GM15510 (cell line): ENCODE data around the gene DSCAML1.

Experiments
- POLR2A ChIP-seq: IDR thresholded peaks from 3 replicates; pipeline ENCODE4 v1.6.1; 2011; ENCODE audit warnings: borderline replicate concordance; ENCODE audit not compliant: insufficient read length; ENCODE audit errors: extremely low read depth

The DSCAML1 gene, protein sequence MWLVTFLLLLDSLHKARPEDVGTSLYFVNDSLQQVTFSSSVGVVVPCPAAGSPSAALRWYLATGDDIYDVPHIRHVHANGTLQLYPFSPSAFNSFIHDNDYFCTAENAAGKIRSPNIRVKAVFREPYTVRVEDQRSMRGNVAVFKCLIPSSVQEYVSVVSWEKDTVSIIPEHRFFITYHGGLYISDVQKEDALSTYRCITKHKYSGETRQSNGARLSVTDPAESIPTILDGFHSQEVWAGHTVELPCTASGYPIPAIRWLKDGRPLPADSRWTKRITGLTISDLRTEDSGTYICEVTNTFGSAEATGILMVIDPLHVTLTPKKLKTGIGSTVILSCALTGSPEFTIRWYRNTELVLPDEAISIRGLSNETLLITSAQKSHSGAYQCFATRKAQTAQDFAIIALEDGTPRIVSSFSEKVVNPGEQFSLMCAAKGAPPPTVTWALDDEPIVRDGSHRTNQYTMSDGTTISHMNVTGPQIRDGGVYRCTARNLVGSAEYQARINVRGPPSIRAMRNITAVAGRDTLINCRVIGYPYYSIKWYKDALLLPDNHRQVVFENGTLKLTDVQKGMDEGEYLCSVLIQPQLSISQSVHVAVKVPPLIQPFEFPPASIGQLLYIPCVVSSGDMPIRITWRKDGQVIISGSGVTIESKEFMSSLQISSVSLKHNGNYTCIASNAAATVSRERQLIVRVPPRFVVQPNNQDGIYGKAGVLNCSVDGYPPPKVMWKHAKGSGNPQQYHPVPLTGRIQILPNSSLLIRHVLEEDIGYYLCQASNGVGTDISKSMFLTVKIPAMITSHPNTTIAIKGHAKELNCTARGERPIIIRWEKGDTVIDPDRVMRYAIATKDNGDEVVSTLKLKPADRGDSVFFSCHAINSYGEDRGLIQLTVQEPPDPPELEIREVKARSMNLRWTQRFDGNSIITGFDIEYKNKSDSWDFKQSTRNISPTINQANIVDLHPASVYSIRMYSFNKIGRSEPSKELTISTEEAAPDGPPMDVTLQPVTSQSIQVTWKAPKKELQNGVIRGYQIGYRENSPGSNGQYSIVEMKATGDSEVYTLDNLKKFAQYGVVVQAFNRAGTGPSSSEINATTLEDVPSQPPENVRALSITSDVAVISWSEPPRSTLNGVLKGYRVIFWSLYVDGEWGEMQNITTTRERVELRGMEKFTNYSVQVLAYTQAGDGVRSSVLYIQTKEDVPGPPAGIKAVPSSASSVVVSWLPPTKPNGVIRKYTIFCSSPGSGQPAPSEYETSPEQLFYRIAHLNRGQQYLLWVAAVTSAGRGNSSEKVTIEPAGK (N-terminal part only)

DNA sequence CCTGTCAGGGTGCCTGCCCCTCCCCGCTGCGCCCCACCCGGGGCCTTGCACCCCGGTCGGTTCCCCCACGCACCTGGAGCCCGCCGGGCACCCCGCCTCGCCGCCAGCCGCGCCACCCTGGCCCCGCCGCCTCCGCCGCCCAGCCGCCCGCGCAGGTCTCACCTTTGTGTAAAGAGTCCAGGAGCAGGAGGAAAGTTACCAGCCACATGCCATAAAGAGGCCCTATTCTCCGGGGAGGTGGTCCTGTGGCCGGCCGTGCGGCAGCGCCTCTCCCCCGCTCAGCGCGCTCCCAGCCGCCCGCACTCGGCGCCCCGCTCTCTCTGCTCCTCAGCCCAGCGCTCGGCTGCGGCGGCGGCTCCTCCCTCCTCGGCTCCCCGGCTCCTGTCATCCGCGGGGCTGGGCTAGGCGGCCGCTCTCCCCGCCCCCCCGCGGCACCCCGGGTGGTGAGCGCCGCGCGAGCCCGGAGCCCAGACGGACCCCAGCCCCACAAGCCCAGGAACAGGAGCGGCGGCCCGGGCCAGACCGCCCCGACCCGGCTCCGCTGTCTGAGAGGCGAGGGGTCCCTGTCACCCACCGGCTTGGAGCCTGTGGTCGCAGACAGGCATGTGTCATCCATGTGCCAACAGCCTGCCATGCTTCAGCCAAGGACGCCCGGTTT is at the start of gene DSCAML1:
Gene DSCAML1 (minus strand): TSS at position 345 of the 658 bp plus-strand sequence. CDS start 137 bp downstream, at position 208.
- no peak for TF ChIP-seq POLR2A

DNA sequence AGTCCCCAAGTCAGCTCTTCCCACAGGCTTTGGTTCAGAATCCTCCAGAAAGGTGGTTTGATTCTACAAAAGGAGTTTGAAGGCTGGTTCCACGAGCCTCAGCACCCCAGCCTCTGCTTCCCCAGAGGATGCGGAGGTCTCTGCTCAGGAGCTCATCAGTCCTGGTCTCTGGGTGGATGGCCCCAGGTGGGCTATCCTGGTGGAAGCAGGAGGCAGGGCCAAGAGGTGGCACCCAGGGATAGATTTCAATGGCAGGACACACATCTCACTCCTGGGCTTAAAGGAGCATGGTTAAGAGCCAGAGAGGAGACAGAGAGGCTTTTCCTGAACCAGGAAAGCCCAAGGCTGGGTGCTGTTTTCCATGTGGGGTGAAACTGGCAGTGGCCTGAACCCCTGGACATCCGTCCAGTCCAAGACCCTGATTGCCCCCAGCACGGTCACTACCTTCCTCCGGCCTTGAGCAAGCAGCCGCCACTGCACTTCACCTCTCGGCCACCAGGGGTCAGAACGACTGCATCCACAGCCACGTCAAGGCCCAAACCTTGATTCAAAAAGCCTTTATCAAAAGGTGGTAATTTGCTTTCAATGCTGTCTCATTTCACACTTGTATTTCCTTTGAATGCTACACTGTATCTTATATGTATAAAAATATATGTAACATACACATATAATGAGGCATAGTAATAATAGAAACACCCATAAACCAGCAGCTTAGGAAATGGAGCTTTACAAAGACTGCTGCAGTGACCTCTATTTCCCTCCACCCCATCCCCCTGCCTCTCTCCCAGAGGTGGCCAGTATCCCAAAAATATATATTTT is 46.9 kb upstream of the DSCAML1 start:
- no peak for TF ChIP-seq POLR2A

GRCh38 chr11:117842131-117842941 is 45.3 kb upstream of the DSCAML1 start:
- TF ChIP-seq POLR2A = no peak

DNA sequence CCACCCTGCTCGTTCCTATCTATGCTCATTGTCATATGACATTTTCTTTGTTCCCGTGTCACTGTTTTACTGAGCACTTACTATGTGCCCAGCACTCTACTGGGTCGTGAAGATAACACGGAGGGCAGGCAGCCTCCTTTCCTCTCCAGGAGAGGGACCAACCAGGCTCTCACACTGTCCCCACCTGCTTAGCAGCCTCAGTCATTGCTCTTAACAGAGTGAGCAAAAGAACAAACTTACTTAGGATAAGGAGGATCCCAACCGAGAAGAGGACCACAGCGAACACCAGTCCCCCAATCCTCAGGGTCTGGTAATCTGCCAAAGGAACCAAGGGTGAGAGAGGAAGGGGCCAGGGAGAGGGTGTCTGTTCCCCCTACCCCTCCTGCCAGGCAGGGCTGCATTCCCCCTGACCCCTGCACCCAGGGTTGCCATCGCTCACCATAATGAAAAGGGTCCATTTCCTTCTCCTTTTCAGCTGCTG is 44.6 kb upstream of the DSCAML1 start:
- no peak for TF ChIP-seq POLR2A

- TF ChIP-seq POLR2A = no peak
These were observed 44.0 kb upstream of the DSCAML1 start for GRCh38 chr11:117840881-117841550.

DNA sequence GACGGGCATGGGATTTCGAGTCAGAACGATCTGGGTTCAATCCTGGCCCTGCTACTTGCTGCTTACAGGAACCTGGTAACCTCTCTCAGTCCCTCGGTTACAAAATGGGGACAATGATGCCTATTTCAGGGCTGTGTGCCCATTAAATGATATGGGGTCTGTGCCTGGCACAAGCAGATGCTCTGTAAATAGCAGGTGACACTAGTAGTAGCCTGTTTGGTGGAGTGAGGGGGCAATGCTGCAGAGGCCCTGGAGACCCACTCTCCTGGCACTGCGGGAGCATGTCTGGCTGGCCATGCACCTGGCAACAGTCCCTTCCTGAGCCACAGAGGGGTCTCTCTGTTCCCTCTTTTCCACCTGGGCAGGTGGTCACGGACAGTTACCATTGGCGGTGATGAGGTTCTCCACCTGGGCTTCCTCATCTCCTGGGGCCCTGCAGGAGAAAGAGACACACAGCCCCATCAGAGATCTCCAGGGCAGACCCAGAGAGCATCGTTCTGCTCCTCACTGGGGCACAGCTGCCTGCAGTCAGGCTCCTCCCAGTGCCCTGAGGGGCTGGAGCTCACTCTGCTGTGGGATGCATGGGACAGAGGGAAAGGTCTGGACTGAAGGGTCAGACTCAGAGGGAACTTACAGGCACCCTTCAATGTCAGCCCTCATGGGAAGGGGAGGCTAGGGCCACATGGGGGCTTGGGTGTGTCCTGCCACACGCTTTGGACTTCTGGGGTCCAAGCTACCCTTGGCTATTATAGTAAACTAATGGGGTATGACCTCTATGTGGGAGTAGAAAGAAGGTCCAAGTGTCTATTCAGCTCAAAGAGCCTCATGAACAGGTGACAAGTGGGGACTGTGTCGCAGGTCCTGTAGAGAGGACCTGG is 43.2 kb upstream of the DSCAML1 start:
- no peak for TF ChIP-seq POLR2A

DNA sequence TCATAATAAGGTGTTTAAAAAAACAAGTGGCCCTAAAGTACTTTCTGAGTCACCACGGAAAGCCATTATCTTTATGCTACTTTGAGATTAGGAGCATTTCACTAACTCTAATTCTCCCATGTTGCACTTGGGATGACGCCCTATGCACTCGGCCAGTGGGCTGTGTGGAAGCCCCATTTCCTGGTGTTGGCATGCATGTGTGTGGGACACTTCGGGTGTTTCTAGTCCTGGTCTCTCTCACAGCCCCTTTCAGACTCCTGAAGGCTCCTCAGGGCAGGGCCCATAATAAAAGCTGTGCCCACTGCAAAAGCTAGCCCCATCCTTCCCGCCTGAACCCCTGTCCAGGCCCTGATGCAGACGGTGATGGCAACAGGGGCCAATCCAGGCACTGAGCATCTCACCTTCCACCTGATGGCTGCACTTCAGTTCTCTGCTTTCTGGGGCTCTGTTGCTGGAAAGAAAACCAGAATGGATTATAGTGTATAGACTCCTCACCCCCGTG is 42.4 kb upstream of the DSCAML1 start:
- no peak for TF ChIP-seq POLR2A

GRCh38 chr11:117838901-117839300 is 41.9 kb upstream of the DSCAML1 start:
- TF ChIP-seq POLR2A = no peak

DNA sequence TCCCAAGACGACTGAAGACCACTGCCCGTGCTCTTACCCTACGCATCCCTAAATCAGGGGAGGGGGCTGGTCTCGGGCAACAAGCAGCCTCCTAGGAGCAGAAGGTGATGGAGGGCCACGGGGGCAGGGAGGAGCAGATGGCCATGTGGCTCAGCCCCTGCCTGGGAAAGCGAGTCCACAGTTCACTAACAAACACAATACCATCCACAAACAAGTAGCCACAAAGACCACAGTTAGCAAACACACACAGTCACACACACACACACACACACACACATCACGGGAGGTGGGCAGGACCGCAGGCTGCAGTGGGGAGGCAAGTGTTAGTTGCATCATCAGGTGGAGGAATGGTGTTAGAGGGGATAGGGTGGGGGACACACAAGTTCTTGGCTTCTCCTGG is 40.8 kb upstream of the DSCAML1 start:
- TF ChIP-seq POLR2A = no peak

DNA sequence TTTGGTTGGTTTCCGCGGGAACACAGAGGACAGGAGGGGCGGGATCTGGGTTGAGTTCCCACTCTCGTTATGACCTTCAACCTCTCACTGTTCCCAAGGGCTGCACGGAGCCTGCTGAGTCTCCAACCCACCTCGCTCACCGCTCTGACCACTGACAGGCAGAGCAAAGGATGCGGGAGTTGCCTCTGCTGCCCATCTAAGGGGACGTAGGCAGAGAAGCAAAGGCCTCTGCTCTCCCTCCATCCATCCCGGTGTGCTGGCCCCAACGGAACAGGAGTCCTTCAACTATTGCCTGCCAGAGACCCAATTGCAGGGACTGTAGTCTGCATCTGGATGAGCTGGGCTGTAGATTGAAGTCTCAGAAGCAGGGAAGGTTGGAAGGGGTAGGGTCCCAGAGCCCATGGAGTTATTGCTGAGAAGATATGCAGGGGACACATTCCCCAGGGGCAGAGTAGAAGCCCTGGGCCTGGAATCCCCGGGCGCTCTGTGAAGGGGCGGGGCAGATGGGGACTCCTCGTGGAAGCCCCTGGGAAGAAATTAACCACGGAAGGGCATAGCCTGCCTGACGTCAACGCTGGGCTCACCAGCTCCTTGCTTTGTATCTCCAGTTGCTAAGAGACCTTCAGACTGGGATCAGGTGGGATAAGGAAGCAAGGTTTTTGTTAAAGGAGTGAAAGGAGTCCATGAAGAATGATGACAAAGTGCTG is 40.2 kb upstream of the DSCAML1 start:
- TF ChIP-seq POLR2A = no peak

DNA sequence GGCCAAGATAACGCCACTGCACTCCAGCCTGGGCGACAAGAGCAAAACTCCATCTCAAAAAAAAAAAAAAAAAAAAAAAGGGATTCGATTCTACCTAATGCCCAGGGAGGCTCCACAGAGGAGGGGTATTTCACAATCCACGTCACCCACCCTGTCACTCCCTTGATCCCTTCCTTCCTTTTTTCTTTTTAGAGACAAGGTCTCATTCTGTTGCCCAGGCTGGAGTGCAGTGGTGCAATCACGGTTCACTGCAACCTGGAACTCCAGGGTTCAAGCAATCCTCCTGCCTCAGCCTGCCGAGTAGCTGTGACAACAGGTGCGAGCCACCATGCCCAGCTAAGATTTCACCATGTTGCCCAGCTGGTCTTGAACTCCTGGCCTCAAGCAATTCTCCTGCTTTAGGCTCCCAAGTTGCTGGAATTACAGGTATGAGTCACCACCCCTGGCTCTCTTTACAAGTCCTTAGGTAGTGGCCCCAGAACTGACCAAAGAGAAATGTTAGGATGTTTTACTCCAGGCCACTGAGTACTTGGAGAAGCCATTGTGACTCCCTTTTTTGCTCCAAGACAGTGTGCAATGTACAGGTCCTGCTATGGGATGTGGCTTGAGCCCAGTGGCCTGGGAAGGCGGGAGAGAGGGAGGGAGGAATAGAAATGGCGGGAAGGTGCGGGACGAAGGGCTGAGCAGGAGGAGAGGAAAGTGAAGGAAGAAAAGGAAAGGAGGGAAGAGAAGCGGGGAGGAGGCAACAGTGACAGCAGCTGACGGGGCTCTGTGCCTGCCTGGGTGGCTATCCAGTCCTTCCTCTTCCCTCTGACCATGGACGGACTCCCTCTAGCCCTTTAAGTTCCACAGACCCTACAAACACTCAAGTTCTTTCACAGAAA is 39.3 kb upstream of the DSCAML1 start:
- no peak for TF ChIP-seq POLR2A
